HepG2 (cell line): ENCODE measurements around the gene SMAD7. TPM values are rescaled to one million over a fixed set of nuclear protein-coding genes. Genes with fewer than 3 reads are reported as not detected.

ENCODE experiments used
- AKAP8 ChIP-seq: sonication (generic); formaldehyde crosslinking; IDR thresholded peaks from 2 replicates; pipeline ENCODE4 v1.5.1; 2020; ENCODE audit warnings: mild to moderate bottlenecking, missing genetic modification reagents
- ATAD3A ChIP-seq: sonication (generic); formaldehyde crosslinking; IDR thresholded peaks from 2 replicates; pipeline ENCODE4 v1.4.0; 2020; ENCODE audit warnings: missing genetic modification reagents
- BCL6 ChIP-seq: IDR thresholded peaks from 2 replicates; pipeline ENCODE4 v1.6.1; 2016; ENCODE audit warnings: missing genetic modification reagents, missing compliant biosample characterization
- DRAP1 ChIP-seq: IDR thresholded peaks from 2 replicates; pipeline ENCODE4 v1.6.1; 2016; ENCODE audit warnings: missing genetic modification reagents, missing compliant biosample characterization
- EED ChIP-seq: sonication (generic); formaldehyde crosslinking; IDR thresholded peaks from 2 replicates; pipeline ENCODE4 v1.5.0; 2020; ENCODE audit warnings: mild to moderate bottlenecking, missing genetic modification reagents
- ELK4 ChIP-seq: sonication (generic); formaldehyde crosslinking; IDR thresholded peaks from 2 replicates; pipeline ENCODE4 v1.9.0; 2021; ENCODE audit warnings: missing genetic modification reagents, borderline replicate concordance
- HDAC6 ChIP-seq: fragments of 200-600 bp; sonication (generic); IDR thresholded peaks from 2 replicates; pipeline ENCODE4 v1.7.0; 2017; ENCODE audit warnings: mild to moderate bottlenecking, antibody characterized with exemption, low read length, low read depth
- HNRNPLL ChIP-seq: fragments of 200-400 bp; formaldehyde crosslinking; IDR thresholded peaks from 2 replicates; pipeline ENCODE4 v1.6.1; 2017; ENCODE audit warnings: mild to moderate bottlenecking, low read depth, low read length; ENCODE audit not compliant: poor library complexity, severe bottlenecking
- KDM6A ChIP-seq: IDR thresholded peaks from 2 replicates; pipeline ENCODE4 v1.6.1; 2016; ENCODE audit warnings: low read depth
- LBX2 ChIP-seq: sonication (generic); formaldehyde crosslinking; IDR thresholded peaks from 2 replicates; pipeline ENCODE4 v1.5.0; 2020; ENCODE audit warnings: missing genetic modification reagents, mild to moderate bottlenecking, borderline replicate concordance
- MBNL3 ChIP-seq: fragments of 250-450 bp; sonication (Bioruptor Pico); conservative IDR thresholded peaks from 2 replicates; pipeline ENCODE4 v1.8.0; 2022; ENCODE audit warnings: mild to moderate bottlenecking, inconsistent platforms
- NBN ChIP-seq: fragments of 450-650 bp; conservative IDR thresholded peaks from 2 replicates; pipeline ENCODE4 v1.6.1; 2017
- NONO ChIP-seq, 2 experiments: fragments of 450-650 bp in 1 of 2; sonication (generic) in 1 of 2; formaldehyde crosslinking in 1 of 2; IDR thresholded peaks in 1 of 2; conservative IDR thresholded peaks in 1 of 2; 2 replicates each; pipeline versions ENCODE4 v1.6.1 to v1.8.0; 2017 to 2022; ENCODE audit warnings: mild to moderate bottlenecking in 1 of 2, missing genetic modification reagents in 1 of 2, moderate library complexity in 1 of 2
- PBX3 ChIP-seq: sonication (generic); formaldehyde crosslinking; IDR thresholded peaks from 2 replicates; pipeline ENCODE4 v1.8.1; 2023; ENCODE audit warnings: missing genetic modification reagents, inconsistent platforms, borderline replicate concordance
- PLSCR1 ChIP-seq: sonication (generic); formaldehyde crosslinking; IDR thresholded peaks from 2 replicates; pipeline ENCODE4 v1.5.0; 2020; ENCODE audit warnings: missing genetic modification reagents, mild to moderate bottlenecking, borderline replicate concordance
- PPARG ChIP-seq: conservative IDR thresholded peaks from 2 replicates; pipeline ENCODE4 v1.6.1; 2016; ENCODE audit warnings: missing biosample characterization, missing genetic modification reagents
- RXRB ChIP-seq: IDR thresholded peaks from 2 replicates; pipeline ENCODE4 v1.6.1; 2016; ENCODE audit warnings: borderline replicate concordance, missing genetic modification reagents, missing compliant biosample characterization
- SNRNP70 ChIP-seq: fragments of 200-400 bp; formaldehyde crosslinking; IDR thresholded peaks from 2 replicates; pipeline ENCODE4 v1.6.1; 2017; ENCODE audit warnings: mild to moderate bottlenecking, low read depth, low read length, moderate library complexity
- SP1 ChIP-seq, 2 experiments: fragments of 450-650 bp in 1 of 2; sonication (generic) in 1 of 2; formaldehyde crosslinking in 1 of 2; IDR thresholded peaks; 2 replicates each; pipeline versions ENCODE4 v1.4.0 to v1.6.1; 2016 to 2020; ENCODE audit warnings: missing genetic modification reagents in 1 of 2
- ZBTB42 ChIP-seq: sonication (generic); formaldehyde crosslinking; IDR thresholded peaks from 2 replicates; pipeline ENCODE4 v1.5.0; 2020; ENCODE audit warnings: mild to moderate bottlenecking, missing genetic modification reagents
- ZFP1 ChIP-seq: IDR thresholded peaks from 2 replicates; pipeline ENCODE4 v1.6.1; 2016
- ZFP37 ChIP-seq: sonication (generic); formaldehyde crosslinking; IDR thresholded peaks from 2 replicates; pipeline ENCODE4 v1.4.0; 2020; ENCODE audit warnings: missing genetic modification reagents, borderline replicate concordance
- ZFP41 ChIP-seq: sonication (generic); formaldehyde crosslinking; IDR thresholded peaks from 2 replicates; pipeline ENCODE4 v1.4.0; 2020; ENCODE audit warnings: mild to moderate bottlenecking, missing genetic modification reagents, borderline replicate concordance
- ZNF263 ChIP-seq: sonication (generic); formaldehyde crosslinking; IDR thresholded peaks from 2 replicates; pipeline ENCODE4 v1.4.0; 2020; ENCODE audit warnings: missing genetic modification reagents
- ZNF317 ChIP-seq: sonication (generic); formaldehyde crosslinking; IDR thresholded peaks from 2 replicates; pipeline ENCODE4 v1.5.0; 2020; ENCODE audit warnings: mild to moderate bottlenecking, missing genetic modification reagents
- ZNF570 ChIP-seq: sonication (generic); formaldehyde crosslinking; IDR thresholded peaks from 2 replicates; pipeline ENCODE4 v1.4.0; 2020; ENCODE audit warnings: mild to moderate bottlenecking, missing genetic modification reagents, borderline replicate concordance
- ZSCAN9 ChIP-seq: IDR thresholded peaks from 2 replicates; pipeline ENCODE4 v1.6.1; 2016; ENCODE audit warnings: borderline replicate concordance
- polyA plus RNA-seq, 8 experiments: library from polyadenylated mRNA; depleted of rRNA in 3 of 8; stranded (reverse) in 7 of 8; unstranded in 1 of 8; fragments of >200 nt; fragmentation: Illumina TruSeq in 4 of 8; extraction: Trizol in 4 of 8; gene quantifications; 2 replicates each; pipeline versions ENCODE4 v1.2.1 to v1.2.3, GENCODE V29; 2011 to 2016; ENCODE audit warnings: low read depth in 4 of 8, missing spikeins in 1 of 8, mixed read lengths in 1 of 8; ENCODE audit not compliant: insufficient read depth in 1 of 8
- total RNA-seq, 5 experiments: library from RNA; depleted of rRNA; stranded (reverse); fragments of >200 nt; fragmentation: Illumina TruSeq; extraction: Trizol; gene quantifications; 2 replicates each; pipeline ENCODE4 v1.2.3, GENCODE V29; 2016; ENCODE audit warnings: low read depth in 1 of 5

SMAD7 gene
- total and polyA plus RNA-seq, 2 of the 13 experiments (the other 11 are each of a cell fraction or from before 2014, with no cell fraction given) = 17.4 to 24.7 TPM

GRCh38 chr18:48893608-48894600 is 56.9 kb downstream of the SMAD7 start (continued):
- TF ChIP-seq ELK4 (no peak), HNRNPLL (no peak), PPARG (CRISPR knock-in tag) (peak; percentile 73), BCL6 (peak; percentile 80), ZNF317 (CRISPR knock-in tag) (no peak), ZNF570 (CRISPR knock-in tag) (no peak), PLSCR1 (no peak), ZSCAN9 (CRISPR knock-in tag) (no peak), EED (CRISPR knock-in tag) (no peak), NONO (IDR thresholded peaks at IDR 0.05) (no peak), NONO (CRISPR knock-in tag; conservative IDR thresholded peaks at IDR 0.05) (peak; percentile 24; the same call in 1 of the 2 replicates), NBN (no peak), ZFP37 (CRISPR knock-in tag) (no peak), SP1 (IDR thresholded peaks at IDR 0.05) (no peak), SP1 (CRISPR knock-in tag; IDR thresholded peaks at IDR 0.05) (no peak), ZFP41 (no peak), KDM6A (peak; percentile 99), ATAD3A (no peak), ZNF263 (CRISPR knock-in tag) (peak; percentile 52; the same call in 1 of the 2 replicates), DRAP1 (no peak), ZBTB42 (no peak), LBX2 (CRISPR knock-in tag) (no peak), RXRB (CRISPR knock-in tag) (peak; percentile 86; the same call in 1 of the 2 replicates), AKAP8 (CRISPR knock-in tag) (no peak), ZFP1 (CRISPR knock-in tag) (no peak), SNRNP70 (no peak), HDAC6 (no peak), MBNL3 (CRISPR knock-in tag) (no peak), PBX3 (CRISPR knock-in tag) (no peak)
